Type B pancreatic cell (in vitro differentiated cells): ENCODE results near the gene JAK1. TPM values are rescaled to one million over a fixed set of nuclear protein-coding genes. Genes with fewer than 3 reads are reported as not detected.
"Not testable (repeated sequence)": the region's sequence is repeated elsewhere in the genome, so short reads cannot be mapped to it uniquely, and the experiment has no call there.

Experiments used
- DNase-seq: peaks from one replicate; pipeline ENCODE4 v3.0.0; 2021; ENCODE audit warnings: mixed read lengths; ENCODE audit not compliant: unreplicated experiment; ENCODE audit errors: extremely low spot score
- H3K27ac Mint-ChIP-seq: 2 replicates; pipeline ENCODE4 v1.8.0; 2021; ENCODE audit warnings: mild to moderate bottlenecking, mixed read lengths
- H3K27me3 Mint-ChIP-seq: 2 replicates; pipeline ENCODE4 v1.8.0; 2021; ENCODE audit warnings: mixed read lengths
- H3K36me3 Mint-ChIP-seq: 2 replicates; pipeline ENCODE4 v1.8.0; 2021; ENCODE audit warnings: mixed read lengths
- H3K4me1 Mint-ChIP-seq: one replicate; pipeline ENCODE4 v1.8.0; 2021; ENCODE audit warnings: mixed read lengths; ENCODE audit not compliant: unreplicated experiment
- H3K4me3 Mint-ChIP-seq: 2 replicates; pipeline ENCODE4 v1.8.0; 2021; ENCODE audit warnings: mild to moderate bottlenecking, mixed read lengths
- H3K9me3 Mint-ChIP-seq: 2 replicates; pipeline ENCODE4 v1.8.0; 2021; ENCODE audit warnings: mixed read lengths
- total RNA-seq: library from RNA; stranded (reverse); gene quantifications from 2 replicates; pipeline ENCODE4 v1.2.1, GENCODE V29; 2021; ENCODE audit warnings: low replicate concordance
- TF ChIP-seq, protein P1 (sequence below): fragments of 200-600 bp; sonication (generic); conservative IDR thresholded peaks from 2 replicates; pipeline ENCODE4 v1.5.0; 2021; ENCODE audit warnings: antibody characterized with exemption, mild to moderate bottlenecking

JAK1 gene
- total RNA-seq, 1 donor from 2014 or later = 54.8 TPM

DNA sequence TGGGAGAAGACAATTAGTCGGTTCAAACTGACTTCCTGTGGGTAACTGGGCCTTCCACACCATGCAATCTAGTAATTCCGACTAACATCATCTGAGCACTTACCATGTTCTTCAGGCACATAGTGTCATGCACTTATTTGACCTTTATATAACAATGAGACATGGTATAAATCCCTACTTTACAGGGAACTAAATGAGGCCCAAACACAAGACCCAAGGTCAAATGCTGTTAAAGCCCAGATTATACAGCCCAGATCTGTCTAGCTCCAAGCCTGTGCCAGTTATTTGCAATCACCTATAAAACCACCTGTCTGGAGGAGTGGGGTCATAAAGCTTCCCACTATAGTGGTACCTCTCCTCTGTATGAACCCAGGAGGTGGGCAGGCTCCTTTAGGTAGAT is 40.8 kb downstream of the JAK1 start:
- TF ChIP-seq, protein P1, sequence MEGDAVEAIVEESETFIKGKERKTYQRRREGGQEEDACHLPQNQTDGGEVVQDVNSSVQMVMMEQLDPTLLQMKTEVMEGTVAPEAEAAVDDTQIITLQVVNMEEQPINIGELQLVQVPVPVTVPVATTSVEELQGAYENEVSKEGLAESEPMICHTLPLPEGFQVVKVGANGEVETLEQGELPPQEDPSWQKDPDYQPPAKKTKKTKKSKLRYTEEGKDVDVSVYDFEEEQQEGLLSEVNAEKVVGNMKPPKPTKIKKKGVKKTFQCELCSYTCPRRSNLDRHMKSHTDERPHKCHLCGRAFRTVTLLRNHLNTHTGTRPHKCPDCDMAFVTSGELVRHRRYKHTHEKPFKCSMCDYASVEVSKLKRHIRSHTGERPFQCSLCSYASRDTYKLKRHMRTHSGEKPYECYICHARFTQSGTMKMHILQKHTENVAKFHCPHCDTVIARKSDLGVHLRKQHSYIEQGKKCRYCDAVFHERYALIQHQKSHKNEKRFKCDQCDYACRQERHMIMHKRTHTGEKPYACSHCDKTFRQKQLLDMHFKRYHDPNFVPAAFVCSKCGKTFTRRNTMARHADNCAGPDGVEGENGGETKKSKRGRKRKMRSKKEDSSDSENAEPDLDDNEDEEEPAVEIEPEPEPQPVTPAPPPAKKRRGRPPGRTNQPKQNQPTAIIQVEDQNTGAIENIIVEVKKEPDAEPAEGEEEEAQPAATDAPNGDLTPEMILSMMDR = no peak
- Mint-ChIP-seq H3K36me3 (peaks cover 4% of the 10 kb centered on the region), H3K27me3 (no peaks in the 10 kb centered on the region), H3K27ac (no peak overlapping the region), H3K4me3 (no peak overlapping the region), H3K9me3 (peaks cover 6% of the 10 kb centered on the region), H3K4me1 (peaks cover 24% of the 10 kb centered on the region)
- no peak for DNase-seq

GRCh38 chr1:64923294-64923718 is 43.0 kb downstream of the JAK1 start:
- Mint-ChIP-seq H3K27ac (peak overlapping the region; percentile 68), H3K4me3 (peak overlapping the region; percentile 13)

DNA sequence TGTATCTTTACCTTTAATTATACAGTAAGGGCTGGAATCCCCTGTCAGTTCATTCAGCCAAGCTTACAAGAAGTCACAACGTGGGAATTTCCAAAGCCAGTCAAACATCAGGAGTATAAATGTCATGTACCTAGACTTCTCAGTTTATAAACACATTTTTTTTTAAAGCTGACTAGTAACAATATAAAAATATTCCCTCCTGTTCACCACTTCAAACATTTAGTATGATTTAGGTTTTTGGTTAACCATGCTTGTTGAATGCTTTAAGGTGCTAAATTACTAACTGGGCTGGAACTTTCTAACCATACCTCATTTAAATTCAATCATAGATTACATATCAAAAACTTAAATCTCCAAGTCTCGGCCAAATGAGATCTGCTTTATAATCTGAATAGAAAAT is 44.0 kb downstream of the JAK1 start:
- H3K27ac Mint-ChIP-seq = no peak overlapping the region
- TF ChIP-seq, protein P1 = no peak
- H3K36me3 Mint-ChIP-seq = no peaks in the 10 kb centered on the region
- peaks cover 17% of the 10 kb centered on the region for H3K4me1 Mint-ChIP-seq
- no peak overlapping the region for H3K4me3 Mint-ChIP-seq
- no peaks in the 10 kb centered on the region for H3K27me3 Mint-ChIP-seq
- no peaks in the 10 kb centered on the region for H3K9me3 Mint-ChIP-seq
- no peak for DNase-seq

More at GRCh38 chr1:64923294-64923718, 43.0 kb downstream of the JAK1 start:
- Mint-ChIP-seq H3K36me3 (no peaks in the 10 kb centered on the region), H3K4me1 (peaks cover 15% of the 10 kb centered on the region), H3K27me3 (no peaks in the 10 kb centered on the region), H3K9me3 (no peaks in the 10 kb centered on the region)
- no peak for DNase-seq
- TF ChIP-seq, protein P1 = no peak

DNA sequence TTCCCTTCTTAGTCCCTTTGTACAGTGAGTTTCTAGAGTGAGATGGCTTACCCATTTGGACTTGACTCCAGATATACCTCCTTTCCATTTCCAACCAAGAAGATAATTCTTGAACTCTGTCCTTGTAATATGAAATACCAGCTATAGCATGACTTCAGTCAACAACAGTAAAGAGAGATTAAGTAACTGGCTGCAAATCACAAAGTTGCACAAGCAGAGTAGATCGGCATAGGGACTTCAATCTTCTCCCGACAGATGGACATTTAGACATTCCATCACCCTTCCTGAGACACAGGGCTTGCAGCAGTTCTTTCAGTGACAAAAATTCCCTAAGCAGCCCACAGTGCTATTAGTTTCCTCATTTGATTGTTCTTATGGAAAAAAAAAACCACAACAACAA is 44.6 kb downstream of the JAK1 start:
- Mint-ChIP-seq H3K27me3 (no peaks in the 10 kb centered on the region), H3K4me3 (no peak overlapping the region), H3K27ac (no peak overlapping the region), H3K4me1 (peaks cover 23% of the 10 kb centered on the region), H3K9me3 (no peaks in the 10 kb centered on the region), H3K36me3 (no peaks in the 10 kb centered on the region)
- TF ChIP-seq, protein P1 = no peak
- no peak for DNase-seq

DNA sequence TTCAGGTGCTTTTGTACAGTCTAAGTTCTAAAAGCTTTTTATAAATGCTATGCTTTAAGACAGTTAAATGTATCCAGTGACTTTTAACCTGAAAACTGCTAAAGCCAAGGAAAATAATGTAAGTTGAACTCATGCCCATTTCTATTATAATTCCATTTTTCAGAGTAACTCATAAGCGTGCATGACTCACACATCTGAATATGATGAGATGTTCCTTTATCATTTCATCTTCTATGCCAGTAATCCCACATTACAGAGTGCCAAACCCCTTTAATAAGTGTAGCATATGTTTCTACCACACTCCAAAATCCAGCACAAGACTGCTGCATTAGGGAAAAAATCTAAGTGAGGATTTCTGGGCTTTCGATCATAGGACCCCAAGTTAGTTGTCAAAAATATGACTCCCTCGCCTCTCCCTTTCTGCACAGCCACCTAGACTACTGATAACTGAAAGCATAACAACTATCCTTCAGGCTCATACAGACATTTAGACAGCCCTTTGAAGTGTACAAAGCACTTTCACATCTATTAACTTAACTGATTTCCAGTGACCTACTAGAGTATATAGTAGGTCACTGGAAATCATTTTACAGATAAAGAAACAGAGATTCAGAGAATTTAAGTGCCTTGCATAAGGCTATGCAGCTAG is 45.3 kb downstream of the JAK1 start:
- H3K4me1 Mint-ChIP-seq = peaks cover 26% of the 10 kb centered on the region
- H3K4me3 Mint-ChIP-seq = no peak overlapping the region
- H3K9me3 Mint-ChIP-seq = no peaks in the 10 kb centered on the region
- DNase-seq = no peak
- H3K36me3 Mint-ChIP-seq = no peaks in the 10 kb centered on the region
- no peaks in the 10 kb centered on the region for H3K27me3 Mint-ChIP-seq
- TF ChIP-seq, protein P1 = no peak
- no peak overlapping the region for H3K27ac Mint-ChIP-seq

DNA sequence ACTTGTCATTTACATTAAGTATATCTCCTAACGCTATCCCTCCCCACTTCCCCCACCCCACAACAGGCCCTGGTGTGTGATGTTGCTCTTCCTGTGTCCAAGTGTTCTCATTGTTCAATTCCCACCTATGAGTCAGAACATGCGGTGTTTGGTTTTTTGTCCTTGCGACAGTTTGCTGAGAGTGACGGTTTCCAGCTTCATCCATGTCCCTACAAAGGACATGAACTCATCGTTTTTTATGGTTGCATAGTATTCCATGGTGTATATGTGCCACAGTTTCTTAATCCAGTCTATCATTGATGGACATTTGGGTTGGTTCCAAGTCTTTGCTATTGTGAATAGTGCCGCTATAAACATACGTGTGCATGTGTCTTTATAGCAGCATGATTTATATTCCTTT is 47.2 kb downstream of the JAK1 start:
- peaks cover 33% of the 10 kb centered on the region for H3K4me1 Mint-ChIP-seq
- not testable (repeated sequence) for H3K9me3 Mint-ChIP-seq, H3K4me3 Mint-ChIP-seq, H3K27ac Mint-ChIP-seq, H3K36me3 Mint-ChIP-seq, DNase-seq, H3K27me3 Mint-ChIP-seq
